Skeletal muscle tissue (tissue), 4 donors: Measurements from ENCODE around the gene IRX4. TPM values are rescaled to one million over a fixed set of nuclear protein-coding genes. Genes with fewer than 3 reads are reported as not detected.

Experiments
- H3K27ac ChIP-seq: one replicate; pipeline ENCODE4 v1.7.0; 2013; ENCODE audit warnings: mild to moderate bottlenecking, low read depth, low read length, inconsistent platforms
- H3K27me3 ChIP-seq, 3 donors: one replicate each; pipeline ENCODE4 v1.7.0; 2013; ENCODE audit warnings: low read length in 3 of 3; ENCODE audit not compliant: control insufficient read depth in 3 of 3, insufficient read depth in 3 of 3
- H3K36me3 ChIP-seq, 3 donors: one replicate each; pipeline ENCODE4 v1.7.0; 2013; ENCODE audit warnings: low read length in 3 of 3; ENCODE audit not compliant: control insufficient read depth in 3 of 3, insufficient read depth in 3 of 3
- H3K4me1 ChIP-seq, 3 donors: one replicate each; pipeline ENCODE4 v1.7.0; 2013; ENCODE audit warnings: low read length in 3 of 3, mild to moderate bottlenecking in 3 of 3; ENCODE audit not compliant: control insufficient read depth in 3 of 3, insufficient read depth in 3 of 3
- H3K4me3 ChIP-seq, 3 donors: one replicate each; pipeline ENCODE4 v1.7.0; 2013; ENCODE audit warnings: low read length in 3 of 3
- H3K9ac ChIP-seq, 3 donors: one replicate each; pipeline ENCODE4 v1.7.0; 2013; ENCODE audit warnings: low read length in 3 of 3, mild to moderate bottlenecking in 3 of 3, moderate library complexity in 2 of 3, low read depth in 1 of 3
- H3K9me3 ChIP-seq, 3 donors: one replicate each; pipeline ENCODE4 v1.7.0; 2013; ENCODE audit warnings: low read length in 3 of 3; ENCODE audit not compliant: control insufficient read depth in 3 of 3
- total RNA-seq: library from RNA; depleted of rRNA; stranded (reverse); fragments of >200 nt; gene quantifications from one replicate; pipeline ENCODE4 v1.2.3, GENCODE V29; 2014
- donor health status: Osteomylitis.

The IRX4 gene
- total RNA-seq, 1 donor from 2014 or later, result under 0.01 TPM

- peaks cover 28 to 35% (median 30%) of the 10 kb centered on the region in 3 donors for H3K27me3 ChIP-seq
- no peak overlapping the region for H3K27ac ChIP-seq
- H3K9me3 ChIP-seq, result no peaks in the 10 kb centered on the region
- no peaks in the 10 kb centered on the region for H3K4me1 ChIP-seq
- H3K9ac ChIP-seq, result no peak overlapping the region
- H3K4me3 ChIP-seq, result no peak overlapping the region
- H3K36me3 ChIP-seq, result no peaks in the 10 kb centered on the region
Observed at GRCh38 chr5:1923766-1924165, 41.0 kb upstream of the IRX4 start.

GRCh38 chr5:1923341-1923740, 40.6 kb upstream of the IRX4 start:
- no peak overlapping the region for H3K9ac ChIP-seq
- no peaks in the 10 kb centered on the region for H3K4me1 ChIP-seq
- no peaks in the 10 kb centered on the region for H3K36me3 ChIP-seq
- H3K4me3 ChIP-seq, result no peak overlapping the region
- H3K27ac ChIP-seq, result no peak overlapping the region
- no peaks in the 10 kb centered on the region for H3K9me3 ChIP-seq
- peaks cover 26 to 32% (median 30%) of the 10 kb centered on the region in 3 donors for H3K27me3 ChIP-seq

- Histone ChIP-seq H3K36me3 (no peaks in the 10 kb centered on the region), H3K4me3 (no peak overlapping the region), H3K4me1 (no peaks in the 10 kb centered on the region), H3K27ac (no peak overlapping the region), H3K9me3 (no peaks in the 10 kb centered on the region), H3K27me3 (peaks cover 20 to 29% (median 22%) of the 10 kb centered on the region in 3 donors), H3K9ac (no peak overlapping the region)
Observed at GRCh38 chr5:1921711-1922110, 39.0 kb upstream of the IRX4 start.

- Histone ChIP-seq H3K9me3 (peaks cover 0 to 1% (median 0%) of the 10 kb centered on the region in 3 donors), H3K9ac (no peak overlapping the region), H3K4me3 (no peak overlapping the region), H3K4me1 (no peaks in the 10 kb centered on the region), H3K27ac (no peak overlapping the region), H3K27me3 (peaks cover 12 to 23% (median 13%) of the 10 kb centered on the region in 3 donors), H3K36me3 (no peaks in the 10 kb centered on the region)
Observed at GRCh38 chr5:1919750-1920149, 37.0 kb upstream of the IRX4 start.

GRCh38 chr5:1919209-1919566, 36.5 kb upstream of the IRX4 start:
- Histone ChIP-seq H3K27ac (no peak overlapping the region), H3K36me3 (no peaks in the 10 kb centered on the region), H3K9me3 (peaks cover 0 to 5% (median 0%) of the 10 kb centered on the region in 3 donors), H3K4me1 (no peaks in the 10 kb centered on the region), H3K9ac (no peak overlapping the region), H3K27me3 (peaks cover 12 to 23% (median 13%) of the 10 kb centered on the region in 3 donors), H3K4me3 (no peak overlapping the region)

GRCh38 chr5:1918488-1919208, 35.9 kb upstream of the IRX4 start:
- no peaks in the 10 kb centered on the region for H3K36me3 ChIP-seq
- H3K9me3 ChIP-seq, result peaks cover 0 to 7% (median 0%) of the 10 kb centered on the region in 3 donors
- peaks cover 7 to 20% (median 8%) of the 10 kb centered on the region in 3 donors for H3K27me3 ChIP-seq
- H3K9ac ChIP-seq, result no peak overlapping the region
- no peak overlapping the region for H3K4me3 ChIP-seq
- no peak overlapping the region for H3K27ac ChIP-seq
- no peaks in the 10 kb centered on the region for H3K4me1 ChIP-seq

GRCh38 chr5:1917830-1918487, 35.2 kb upstream of the IRX4 start:
- Histone ChIP-seq H3K9ac (no peak overlapping the region), H3K27ac (no peak overlapping the region), H3K9me3 (peaks cover 0 to 7% (median 0%) of the 10 kb centered on the region in 3 donors), H3K36me3 (no peaks in the 10 kb centered on the region), H3K4me3 (no peak overlapping the region), H3K27me3 (peaks cover 6 to 22% (median 7%) of the 10 kb centered on the region in 3 donors), H3K4me1 (no peaks in the 10 kb centered on the region)

- Histone ChIP-seq H3K36me3 (no peaks in the 10 kb centered on the region), H3K4me1 (no peaks in the 10 kb centered on the region), H3K9ac (no peak overlapping the region), H3K4me3 (no peak overlapping the region), H3K27me3 (peaks cover 3 to 27% (median 7%) of the 10 kb centered on the region in 3 donors), H3K27ac (no peak overlapping the region), H3K9me3 (peaks cover 0 to 7% (median 0%) of the 10 kb centered on the region in 3 donors)
Observed at GRCh38 chr5:1916041-1917001, 33.6 kb upstream of the IRX4 start.

GRCh38 chr5:1915316-1915715, 32.6 kb upstream of the IRX4 start:
- Histone ChIP-seq H3K4me1 (no peaks in the 10 kb centered on the region), H3K9me3 (peaks cover 0 to 7% (median 0%) of the 10 kb centered on the region in 3 donors), H3K4me3 (no peak overlapping the region), H3K27ac (no peak overlapping the region), H3K36me3 (no peaks in the 10 kb centered on the region), H3K9ac (no peak overlapping the region), H3K27me3 (peaks cover 3 to 27% (median 7%) of the 10 kb centered on the region in 3 donors)
